Lung (tissue), 12 donors: ENCODE measurements around the gene ZNF618. TPM values are rescaled to one million over a fixed set of nuclear protein-coding genes. Genes with fewer than 3 reads are reported as not detected.

ENCODE experiments used
- ATAC-seq: fragments of 200-7000 bp; cut with Tn5 transposase; one replicate; pipeline ENCODE4 v1.9.1; 2020; ENCODE audit warnings: moderate number of reproducible peaks; ENCODE audit not compliant: insufficient read depth, low FRiP score
- DNase-seq, 3 donors: peaks; one replicate each; pipeline ENCODE4 v3.0.0-alpha.2; 2013 to 2017
- H3K27ac ChIP-seq, 2 donors: one replicate each; pipeline ENCODE4 v1.5.1; 2013; ENCODE audit warnings: mild to moderate bottlenecking in 2 of 2, moderate library complexity in 2 of 2, control low read depth in 1 of 2, inconsistent platforms in 1 of 2, low read depth in 1 of 2, low read length in 1 of 2
- H3K27me3 ChIP-seq, 3 donors: one replicate each; pipeline ENCODE4 v1.5.1; 2013; ENCODE audit warnings: low read length in 2 of 3; ENCODE audit not compliant: control insufficient read depth in 3 of 3, insufficient read depth in 3 of 3
- H3K36me3 ChIP-seq, 4 donors: one replicate each; pipeline ENCODE4 v1.5.1; 2013; ENCODE audit warnings: low read length in 4 of 4, mild to moderate bottlenecking in 1 of 4, moderate library complexity in 1 of 4; ENCODE audit not compliant: control insufficient read depth in 4 of 4, insufficient read depth in 4 of 4
- H3K4me1 ChIP-seq, 5 donors: one replicate each; pipeline ENCODE4 v1.5.1; 2013; ENCODE audit warnings: low read length in 5 of 5, mild to moderate bottlenecking in 2 of 5, moderate library complexity in 1 of 5; ENCODE audit not compliant: control insufficient read depth in 5 of 5, insufficient read depth in 5 of 5
- H3K4me3 ChIP-seq: one replicate; pipeline ENCODE4 v1.5.1; 2013; ENCODE audit warnings: mild to moderate bottlenecking, control low read depth, moderate library complexity
- H3K9ac ChIP-seq, 2 donors: one replicate each; pipeline ENCODE4 v1.5.1; 2013; ENCODE audit warnings: low read length in 2 of 2, control low read depth in 1 of 2; ENCODE audit not compliant: insufficient read depth in 1 of 2
- H3K9me3 ChIP-seq, 4 donors: one replicate each; pipeline ENCODE4 v1.5.1; 2013; ENCODE audit warnings: low read length in 3 of 4, mild to moderate bottlenecking in 1 of 4, moderate library complexity in 1 of 4; ENCODE audit not compliant: control insufficient read depth in 4 of 4, insufficient read depth in 3 of 4
- WGBS, 2 donors: extraction: QIAGEN DNeasy Blood & Tissue Kit; methylation state at CpG; one replicate each; pipeline ENCODE4 v1.1.7; 2013; 5-methylcytosine and 5-hydroxymethylcytosine counted together
- polyA plus RNA-seq, 2 donors: library from polyadenylated mRNA; stranded (reverse); fragments of 200-250 nt; gene quantifications; one replicate each; pipeline ENCODE4 v1.2.1, GENCODE V29; 2013
- total RNA-seq, 2 donors: library from RNA; depleted of rRNA in 1 of 2; stranded (reverse); fragments of >200 nt in 1 of 2; gene quantifications; one replicate each; pipeline ENCODE4 v1.2.1, GENCODE V29; 2014 to 2021
- TF ChIP-seq, protein P1 (sequence below): IDR thresholded peaks from 2 replicates; pipeline ENCODE4 v1.5.1; 2012; ENCODE audit warnings: mild to moderate bottlenecking; ENCODE audit errors: control extremely low read depth, extremely low read depth
- donor health status: control.
- donor health status: control.
- donor health status: Bipolar disorder and iron deficiency.
- donor health status: healthy.
- donor health status: DM: yes; HTN: yes; CAD: no.

ZNF618 gene
- total and polyA plus RNA-seq, 4 donors = 1.6 to 16.3 (median 6.0) TPM

- WGBS, 2 donors = 77 to 83% methylated on average over 11 of the region's 11 CpGs
- Histone ChIP-seq H3K36me3 (no peaks in the 10 kb centered on the region), H3K27me3 (no peaks in the 10 kb centered on the region), H3K4me3 (no peak overlapping the region), H3K9me3 (no peaks in the 10 kb centered on the region), H3K4me1 (peaks cover 0 to 12% (median 3%) of the 10 kb centered on the region in 5 donors), H3K27ac (no peak overlapping the region), H3K9ac (no peak overlapping the region)
- ATAC-seq (peak; percentile 43), DNase-seq (peak; percentile 39 to 67 (median 54))
- TF ChIP-seq, protein P1, sequence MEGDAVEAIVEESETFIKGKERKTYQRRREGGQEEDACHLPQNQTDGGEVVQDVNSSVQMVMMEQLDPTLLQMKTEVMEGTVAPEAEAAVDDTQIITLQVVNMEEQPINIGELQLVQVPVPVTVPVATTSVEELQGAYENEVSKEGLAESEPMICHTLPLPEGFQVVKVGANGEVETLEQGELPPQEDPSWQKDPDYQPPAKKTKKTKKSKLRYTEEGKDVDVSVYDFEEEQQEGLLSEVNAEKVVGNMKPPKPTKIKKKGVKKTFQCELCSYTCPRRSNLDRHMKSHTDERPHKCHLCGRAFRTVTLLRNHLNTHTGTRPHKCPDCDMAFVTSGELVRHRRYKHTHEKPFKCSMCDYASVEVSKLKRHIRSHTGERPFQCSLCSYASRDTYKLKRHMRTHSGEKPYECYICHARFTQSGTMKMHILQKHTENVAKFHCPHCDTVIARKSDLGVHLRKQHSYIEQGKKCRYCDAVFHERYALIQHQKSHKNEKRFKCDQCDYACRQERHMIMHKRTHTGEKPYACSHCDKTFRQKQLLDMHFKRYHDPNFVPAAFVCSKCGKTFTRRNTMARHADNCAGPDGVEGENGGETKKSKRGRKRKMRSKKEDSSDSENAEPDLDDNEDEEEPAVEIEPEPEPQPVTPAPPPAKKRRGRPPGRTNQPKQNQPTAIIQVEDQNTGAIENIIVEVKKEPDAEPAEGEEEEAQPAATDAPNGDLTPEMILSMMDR = no peak
Measured at GRCh38 chr9:113910036-113910639, 34.0 kb downstream of the ZNF618 start.

GRCh38 chr9:113911850-113912557 lies 35.9 kb downstream of the ZNF618 start:
- H3K4me3 ChIP-seq = no peak overlapping the region
- peaks cover 0 to 12% (median 3%) of the 10 kb centered on the region in 5 donors for H3K4me1 ChIP-seq
- no peaks in the 10 kb centered on the region for H3K27me3 ChIP-seq
- no peak for ATAC-seq
- no peak overlapping the region for H3K9ac ChIP-seq
- peaks cover 0 to 5% (median 0%) of the 10 kb centered on the region in 4 donors for H3K36me3 ChIP-seq
- H3K27ac ChIP-seq = no peak overlapping the region
- DNase-seq = no peak
- TF ChIP-seq, protein P1 = no peak
- no peaks in the 10 kb centered on the region for H3K9me3 ChIP-seq
- WGBS, 2 donors = 80 to 90% methylated on average over 6 of the region's 6 CpGs

DNA sequence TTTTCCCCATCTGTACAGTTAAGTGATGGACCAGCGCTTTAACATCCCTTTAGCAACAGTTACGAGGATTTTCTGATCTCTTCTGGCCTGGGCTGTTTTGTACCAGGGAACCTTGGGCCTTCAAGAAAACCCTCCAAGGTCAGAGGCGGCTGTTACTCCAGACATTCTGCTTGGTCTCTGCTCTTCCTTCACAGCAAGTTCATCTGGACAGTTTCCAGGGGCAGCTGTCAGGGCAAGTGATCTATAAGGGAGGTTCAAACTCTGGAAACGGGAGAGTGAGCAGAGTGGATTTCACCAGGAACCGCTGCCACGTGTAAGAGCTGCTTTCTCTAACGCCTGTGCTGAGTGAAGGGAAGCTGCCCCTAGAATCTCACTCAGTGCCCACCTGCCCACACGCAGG lies 36.7 kb downstream of the ZNF618 start:
- Histone ChIP-seq H3K4me3 (no peak overlapping the region), H3K27ac (no peak overlapping the region), H3K36me3 (peaks cover 0 to 5% (median 0%) of the 10 kb centered on the region in 4 donors), H3K9ac (no peak overlapping the region), H3K4me1 (peaks cover 0 to 12% (median 2%) of the 10 kb centered on the region in 5 donors), H3K27me3 (no peaks in the 10 kb centered on the region), H3K9me3 (no peaks in the 10 kb centered on the region)
- TF ChIP-seq, protein P1 = no peak
- no peak for ATAC-seq
- WGBS, 2 donors = 76 to 86% methylated on average over 8 of the region's 8 CpGs
- DNase-seq = no peak
